Activated CD8-positive, alpha-beta memory T cell treated with anti-CD3 and anti-CD28 coated beads for 1 hour (primary cell): ENCODE results near the gene MOCS1.
"Not testable (repeated sequence)": the region's sequence is repeated elsewhere in the genome, so short reads cannot be mapped to it uniquely, and the experiment has no call there.

Experiments
- DNase-seq, 2 donors: peaks; one replicate each; pipeline ENCODE4 v3.0.0-alpha.2; 2020; ENCODE audit warnings: low read depth in 1 of 2; ENCODE audit errors: extremely low read depth in 1 of 2

The MOCS1 gene

GRCh38 chr6:39934131-39934757 is at the start of gene MOCS1:
MOCS1 (minus strand) TSS chr6:39934462; CDS start chr6:39934417, 45 bp downstream.
- peak in 1 of 2 donors; percentile 23 for DNase-seq

GRCh38 chr6:39984051-39984450 is 49.8 kb upstream of the MOCS1 start:
- DNase-seq, result no peak

- no peak for DNase-seq
Measured at GRCh38 chr6:39983193-39983592, 48.9 kb upstream of the MOCS1 start.

GRCh38 chr6:39982720-39983119 is 48.5 kb upstream of the MOCS1 start:
- no peak for DNase-seq

GRCh38 chr6:39980839-39981580 is 46.7 kb upstream of the MOCS1 start:
- no peak for DNase-seq

GRCh38 chr6:39979461-39980328 is 45.4 kb upstream of the MOCS1 start:
- no peak for DNase-seq

- DNase-seq, result no peak
Measured at GRCh38 chr6:39978240-39978639, 44.0 kb upstream of the MOCS1 start.

GRCh38 chr6:39973661-39974060 is 39.4 kb upstream of the MOCS1 start:
- no peak for DNase-seq

- not testable (repeated sequence) for DNase-seq
Measured at GRCh38 chr6:39972717-39973116, 38.5 kb upstream of the MOCS1 start.

GRCh38 chr6:39971131-39971530 is 36.9 kb upstream of the MOCS1 start:
- not testable (repeated sequence) for DNase-seq

- no peak for DNase-seq
Measured at GRCh38 chr6:39965751-39966150, 31.5 kb upstream of the MOCS1 start.

- DNase-seq, result no peak
Measured at GRCh38 chr6:39964530-39964929, 30.3 kb upstream of the MOCS1 start.

GRCh38 chr6:39964094-39964493 is 29.8 kb upstream of the MOCS1 start:
- DNase-seq, result no peak

- DNase-seq, result no peak
Measured at GRCh38 chr6:39962831-39963230, 28.6 kb upstream of the MOCS1 start.

- no peak for DNase-seq
Measured at GRCh38 chr6:39961178-39961577, 26.9 kb upstream of the MOCS1 start.

GRCh38 chr6:39958947-39959346 is 24.7 kb upstream of the MOCS1 start:
- no peak for DNase-seq

- DNase-seq, result no peak
Measured at GRCh38 chr6:39956936-39957335, 22.7 kb upstream of the MOCS1 start.

GRCh38 chr6:39953076-39953618 is 18.9 kb upstream of the MOCS1 start:
- DNase-seq, result no peak

GRCh38 chr6:39952167-39952566 is 17.9 kb upstream of the MOCS1 start:
- no peak for DNase-seq

GRCh38 chr6:39951716-39952115 is 17.5 kb upstream of the MOCS1 start:
- no peak for DNase-seq

- no peak for DNase-seq
Measured at GRCh38 chr6:39951191-39951590, 16.9 kb upstream of the MOCS1 start.
